HepG2 (cell line): ENCODE measurements around the gene YY1. TPM values are rescaled to one million over a fixed set of nuclear protein-coding genes. Genes with fewer than 3 reads are reported as not detected.

Experiments used
- ELF3 ChIP-seq: IDR thresholded peaks from 2 replicates; pipeline ENCODE4 v1.6.1; 2016; ENCODE audit warnings: missing genetic modification reagents, missing compliant biosample characterization
- ERF ChIP-seq: IDR thresholded peaks from 2 replicates; pipeline ENCODE4 v1.6.1; 2018; ENCODE audit warnings: missing biosample characterization, missing genetic modification reagents
- KAT7 ChIP-seq: IDR thresholded peaks from 2 replicates; pipeline ENCODE4 v1.6.1; 2018; ENCODE audit warnings: borderline replicate concordance, missing compliant biosample characterization
- KLF11 ChIP-seq: IDR thresholded peaks from 2 replicates; pipeline ENCODE4 v1.6.1; 2016; ENCODE audit warnings: missing compliant biosample characterization
- LBX2 ChIP-seq: sonication (generic); formaldehyde crosslinking; IDR thresholded peaks from 2 replicates; pipeline ENCODE4 v1.5.0; 2020; ENCODE audit warnings: missing genetic modification reagents, mild to moderate bottlenecking, borderline replicate concordance
- MIER2 ChIP-seq: IDR thresholded peaks from 2 replicates; pipeline ENCODE4 v1.6.1; 2016; ENCODE audit warnings: missing biosample characterization, missing genetic modification reagents
- SMAD3 ChIP-seq: sonication (generic); formaldehyde crosslinking; IDR thresholded peaks from 2 replicates; pipeline ENCODE4 v1.4.0; 2020; ENCODE audit warnings: missing genetic modification reagents
- STAG1 ChIP-seq: sonication (generic); formaldehyde crosslinking; IDR thresholded peaks from 2 replicates; pipeline ENCODE4 v1.4.0; 2020; ENCODE audit warnings: missing genetic modification reagents
- TEF ChIP-seq: sonication (generic); formaldehyde crosslinking; IDR thresholded peaks from 2 replicates; pipeline ENCODE4 v1.5.0; 2020; ENCODE audit warnings: missing genetic modification reagents
- ZFP36L2 ChIP-seq: sonication (generic); formaldehyde crosslinking; IDR thresholded peaks from 2 replicates; pipeline ENCODE4 v1.4.0; 2020; ENCODE audit warnings: missing genetic modification reagents
- ZNF224 ChIP-seq: sonication (generic); formaldehyde crosslinking; IDR thresholded peaks from 2 replicates; pipeline ENCODE4 v1.5.0; 2020; ENCODE audit warnings: mild to moderate bottlenecking, missing genetic modification reagents
- ZNF430 ChIP-seq: sonication (generic); formaldehyde crosslinking; IDR thresholded peaks from 2 replicates; pipeline ENCODE4 v1.9.0; 2021; ENCODE audit warnings: mild to moderate bottlenecking, missing genetic modification reagents
- ZNF737 ChIP-seq: sonication (generic); formaldehyde crosslinking; IDR thresholded peaks from 2 replicates; pipeline ENCODE4 v1.5.0; 2020; ENCODE audit warnings: missing genetic modification reagents, mild to moderate bottlenecking, borderline replicate concordance
- ZNF841 ChIP-seq: sonication (generic); formaldehyde crosslinking; IDR thresholded peaks from 2 replicates; pipeline ENCODE4 v1.8.1; 2023; ENCODE audit warnings: missing genetic modification reagents, borderline replicate concordance
- ZNF850 ChIP-seq: sonication (generic); formaldehyde crosslinking; conservative IDR thresholded peaks from 2 replicates; pipeline ENCODE4 v1.9.0; 2021; ENCODE audit warnings: mild to moderate bottlenecking, missing genetic modification reagents
- polyA plus RNA-seq, 8 experiments: library from polyadenylated mRNA; depleted of rRNA in 3 of 8; stranded (reverse) in 7 of 8; unstranded in 1 of 8; fragments of >200 nt; fragmentation: Illumina TruSeq in 4 of 8; extraction: Trizol in 4 of 8; gene quantifications; 2 replicates each; pipeline versions ENCODE4 v1.2.1 to v1.2.3, GENCODE V29; 2011 to 2016; ENCODE audit warnings: low read depth in 4 of 8, missing spikeins in 1 of 8, mixed read lengths in 1 of 8; ENCODE audit not compliant: insufficient read depth in 1 of 8
- total RNA-seq, 5 experiments: library from RNA; depleted of rRNA; stranded (reverse); fragments of >200 nt; fragmentation: Illumina TruSeq; extraction: Trizol; gene quantifications; 2 replicates each; pipeline ENCODE4 v1.2.3, GENCODE V29; 2016; ENCODE audit warnings: low read depth in 1 of 5
- TF ChIP-seq, protein P1 (sequence below), 2 experiments: sonication (generic) in 1 of 2; formaldehyde crosslinking in 1 of 2; IDR thresholded peaks; 2 replicates each; pipeline versions ENCODE4 v1.6.1 to v1.9.0; 2014 to 2022; ENCODE audit warnings: antibody characterized with exemption in 1 of 2, borderline replicate concordance in 1 of 2, inconsistent platforms in 1 of 2, low read depth in 1 of 2, missing genetic modification reagents in 1 of 2
- TF ChIP-seq, protein P2 (sequence below): sonication (generic); formaldehyde crosslinking; IDR thresholded peaks from 2 replicates; pipeline ENCODE4 v1.8.0; 2022; ENCODE audit warnings: mild to moderate bottlenecking, missing genetic modification reagents, borderline replicate concordance
- TF ChIP-seq, protein P3 (sequence below): sonication (generic); formaldehyde crosslinking; IDR thresholded peaks from 2 replicates; pipeline ENCODE4 v1.5.0; 2020; ENCODE audit warnings: mild to moderate bottlenecking, missing genetic modification reagents, moderate library complexity

YY1 gene
- total and polyA plus RNA-seq, 2 of the 13 experiments (the other 11 are each of a cell fraction or from before 2014, with no cell fraction given): 29.4 to 68.1 TPM

- TF ChIP-seq, protein P1, sequence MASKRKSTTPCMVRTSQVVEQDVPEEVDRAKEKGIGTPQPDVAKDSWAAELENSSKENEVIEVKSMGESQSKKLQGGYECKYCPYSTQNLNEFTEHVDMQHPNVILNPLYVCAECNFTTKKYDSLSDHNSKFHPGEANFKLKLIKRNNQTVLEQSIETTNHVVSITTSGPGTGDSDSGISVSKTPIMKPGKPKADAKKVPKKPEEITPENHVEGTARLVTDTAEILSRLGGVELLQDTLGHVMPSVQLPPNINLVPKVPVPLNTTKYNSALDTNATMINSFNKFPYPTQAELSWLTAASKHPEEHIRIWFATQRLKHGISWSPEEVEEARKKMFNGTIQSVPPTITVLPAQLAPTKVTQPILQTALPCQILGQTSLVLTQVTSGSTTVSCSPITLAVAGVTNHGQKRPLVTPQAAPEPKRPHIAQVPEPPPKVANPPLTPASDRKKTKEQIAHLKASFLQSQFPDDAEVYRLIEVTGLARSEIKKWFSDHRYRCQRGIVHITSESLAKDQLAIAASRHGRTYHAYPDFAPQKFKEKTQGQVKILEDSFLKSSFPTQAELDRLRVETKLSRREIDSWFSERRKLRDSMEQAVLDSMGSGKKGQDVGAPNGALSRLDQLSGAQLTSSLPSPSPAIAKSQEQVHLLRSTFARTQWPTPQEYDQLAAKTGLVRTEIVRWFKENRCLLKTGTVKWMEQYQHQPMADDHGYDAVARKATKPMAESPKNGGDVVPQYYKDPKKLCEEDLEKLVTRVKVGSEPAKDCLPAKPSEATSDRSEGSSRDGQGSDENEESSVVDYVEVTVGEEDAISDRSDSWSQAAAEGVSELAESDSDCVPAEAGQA (IDR thresholded peaks at IDR 0.05; ENCODE audit: low read depth): no peak
- TF ChIP-seq, protein P1 (CRISPR knock-in tag; IDR thresholded peaks at IDR 0.05; ENCODE audit: borderline replicate concordance): peak; percentile 52; the same call in 1 of the 2 replicates
- 0 out of 2 replicates have a peak, but pooled peaks have one; percentile 24 for TF ChIP-seq TEF (CRISPR knock-in tag)
- TF ChIP-seq ZNF850 (CRISPR knock-in tag): peak; percentile 23; the same call in 1 of the 2 replicates
- peak; percentile 56 for TF ChIP-seq ELF3 (CRISPR knock-in tag)
- TF ChIP-seq STAG1: peak; percentile 18; the same call in 1 of the 2 replicates
- TF ChIP-seq ZNF841 (CRISPR knock-in tag): no peak
- TF ChIP-seq, protein P2, sequence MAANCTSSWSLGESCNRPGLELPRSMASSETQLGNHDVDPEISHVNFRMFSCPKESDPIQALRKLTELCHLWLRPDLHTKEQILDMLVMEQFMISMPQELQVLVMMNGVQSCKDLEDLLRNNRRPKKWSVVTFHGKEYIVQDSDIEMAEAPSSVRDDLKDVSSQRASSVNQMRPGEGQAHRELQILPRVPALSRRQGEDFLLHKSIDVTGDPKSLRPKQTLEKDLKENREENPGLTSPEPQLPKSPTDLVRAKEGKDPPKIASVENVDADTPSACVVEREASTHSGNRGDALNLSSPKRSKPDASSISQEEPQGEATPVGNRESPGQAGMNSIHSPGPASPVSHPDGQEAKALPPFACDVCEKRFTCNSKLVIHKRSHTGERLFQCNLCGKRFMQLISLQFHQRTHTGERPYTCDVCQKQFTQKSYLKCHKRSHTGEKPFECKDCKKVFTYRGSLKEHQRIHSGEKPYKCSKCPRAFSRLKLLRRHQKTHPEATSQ (CRISPR knock-in tag): no peak
- TF ChIP-seq MIER2 (CRISPR knock-in tag): peak; percentile 64; the same call in 1 of the 2 replicates
- no peak for TF ChIP-seq ZNF737
- no peak for TF ChIP-seq ZFP36L2 (CRISPR knock-in tag)
- TF ChIP-seq, protein P3, sequence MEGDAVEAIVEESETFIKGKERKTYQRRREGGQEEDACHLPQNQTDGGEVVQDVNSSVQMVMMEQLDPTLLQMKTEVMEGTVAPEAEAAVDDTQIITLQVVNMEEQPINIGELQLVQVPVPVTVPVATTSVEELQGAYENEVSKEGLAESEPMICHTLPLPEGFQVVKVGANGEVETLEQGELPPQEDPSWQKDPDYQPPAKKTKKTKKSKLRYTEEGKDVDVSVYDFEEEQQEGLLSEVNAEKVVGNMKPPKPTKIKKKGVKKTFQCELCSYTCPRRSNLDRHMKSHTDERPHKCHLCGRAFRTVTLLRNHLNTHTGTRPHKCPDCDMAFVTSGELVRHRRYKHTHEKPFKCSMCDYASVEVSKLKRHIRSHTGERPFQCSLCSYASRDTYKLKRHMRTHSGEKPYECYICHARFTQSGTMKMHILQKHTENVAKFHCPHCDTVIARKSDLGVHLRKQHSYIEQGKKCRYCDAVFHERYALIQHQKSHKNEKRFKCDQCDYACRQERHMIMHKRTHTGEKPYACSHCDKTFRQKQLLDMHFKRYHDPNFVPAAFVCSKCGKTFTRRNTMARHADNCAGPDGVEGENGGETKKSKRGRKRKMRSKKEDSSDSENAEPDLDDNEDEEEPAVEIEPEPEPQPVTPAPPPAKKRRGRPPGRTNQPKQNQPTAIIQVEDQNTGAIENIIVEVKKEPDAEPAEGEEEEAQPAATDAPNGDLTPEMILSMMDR: no peak
- peak; percentile 50; the same call in 1 of the 2 replicates for TF ChIP-seq LBX2 (CRISPR knock-in tag)
- TF ChIP-seq ZNF224: peak; percentile 82; the same call in 1 of the 2 replicates
- 0 out of 2 replicates have a peak, but pooled peaks have one; percentile 15 for TF ChIP-seq ZNF430
- TF ChIP-seq ERF: peak; percentile 70; the same call in 1 of the 2 replicates
- TF ChIP-seq KAT7: peak; percentile 85; the same call in 1 of the 2 replicates
- no peak for TF ChIP-seq KLF11
- no peak; the same call in 1 of the 2 replicates for TF ChIP-seq SMAD3 (CRISPR knock-in tag)
These were observed 24.8 kb upstream of the YY1 start (continued) for GRCh38 chr14:100213956-100214769.
